Stimulated activated CD4-positive, alpha-beta T cell treated with anti-CD3 and anti-CD28 coated beads, Interleukin-2, amount 100 ng/mL, for 48 hours (primary cell): Measurements from ENCODE around the gene WDR90.

Source experiments
- DNase-seq, 2 donors: peaks; one replicate each; pipeline ENCODE4 v3.0.0-alpha.2; 2020

Gene WDR90

DNA sequence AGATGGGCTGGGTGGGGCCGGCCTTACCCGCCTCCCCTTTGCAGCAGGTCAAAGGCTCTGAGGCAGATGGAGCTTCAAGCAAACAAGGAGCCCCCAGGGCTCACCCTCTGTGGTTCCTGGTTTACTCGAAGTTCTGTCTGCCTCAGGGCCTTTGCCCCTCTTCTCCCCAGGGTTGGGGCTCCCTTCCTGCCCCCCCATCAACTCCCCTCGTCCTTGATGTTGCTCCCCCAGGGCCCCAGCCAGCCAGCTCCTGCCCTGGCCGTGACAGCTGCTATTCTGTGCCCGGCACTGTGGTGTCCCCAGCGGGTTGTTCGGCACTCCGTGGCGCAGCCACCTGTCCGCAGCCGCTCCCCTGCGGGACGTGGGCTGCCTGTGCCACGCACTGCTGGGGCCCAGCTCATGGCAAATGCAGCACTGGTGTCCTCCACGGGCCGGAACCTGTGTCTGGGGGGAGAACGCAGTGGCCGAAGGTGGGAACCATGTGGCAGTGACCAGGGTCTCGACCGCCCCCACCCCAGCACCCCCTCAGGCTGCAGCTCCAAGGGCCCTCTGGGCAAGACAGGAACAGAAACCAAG lies 61.4 kb downstream of the WDR90 start:
- no peak for DNase-seq

DNA sequence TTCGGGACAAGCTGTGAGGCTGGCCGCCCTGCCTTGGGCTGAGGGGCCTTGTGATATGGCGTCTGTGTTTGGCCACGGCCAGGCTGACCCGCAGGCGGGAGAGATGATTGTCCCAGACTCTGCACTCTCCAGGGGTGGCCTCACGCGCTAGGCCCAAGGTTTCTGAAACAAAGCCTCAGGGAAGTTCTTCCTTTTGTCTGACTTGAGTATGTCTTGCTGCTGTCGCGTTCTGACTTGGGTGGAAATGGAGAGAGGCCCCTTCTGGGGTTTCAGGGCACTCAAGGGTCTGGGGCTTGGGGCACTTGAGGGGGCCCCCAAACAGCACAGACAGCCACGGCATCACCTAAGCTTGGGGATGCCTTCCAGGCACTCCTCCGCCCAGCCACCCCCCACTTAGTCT lies 61.9 kb downstream of the WDR90 start:
- no peak for DNase-seq

DNA sequence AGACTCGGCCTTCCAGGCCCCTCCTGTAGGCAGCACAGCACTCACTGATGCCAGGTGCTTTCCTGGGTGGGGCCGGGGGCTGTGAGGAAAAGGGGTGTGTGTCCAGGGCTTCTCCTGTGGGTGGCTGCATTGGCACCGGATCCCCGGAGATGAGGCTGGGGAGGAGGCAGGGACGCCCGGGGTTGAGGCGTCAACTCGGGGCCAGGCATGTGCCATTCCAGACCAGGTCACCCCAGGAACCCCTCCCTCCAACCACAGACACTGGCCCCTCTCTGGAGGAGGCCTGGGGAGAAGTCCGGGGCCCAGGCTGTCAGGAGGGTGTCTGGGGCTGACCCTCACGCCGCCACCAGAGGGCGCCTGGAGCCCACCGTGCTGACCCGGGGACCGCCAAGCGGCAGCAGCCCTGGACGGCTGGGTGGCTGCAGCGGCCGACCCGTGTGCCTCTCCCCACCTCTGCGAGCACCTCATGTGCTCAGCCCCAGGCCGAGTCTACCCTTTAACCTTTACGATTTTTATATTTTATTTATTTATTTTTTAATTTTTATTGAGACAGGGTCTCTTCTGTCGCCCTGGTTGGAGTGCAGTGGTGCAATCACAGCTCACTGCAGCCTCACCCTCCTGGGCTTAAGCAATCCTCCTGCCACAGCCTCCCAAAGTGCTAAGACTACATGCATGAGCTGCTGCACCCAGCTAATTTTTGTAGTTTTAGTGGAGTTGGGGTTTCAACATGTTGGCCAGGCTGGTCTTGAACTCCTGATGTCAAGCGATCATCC lies 62.6 kb downstream of the WDR90 start:
- DNase-seq = peak; percentile 79 to 86

DNA sequence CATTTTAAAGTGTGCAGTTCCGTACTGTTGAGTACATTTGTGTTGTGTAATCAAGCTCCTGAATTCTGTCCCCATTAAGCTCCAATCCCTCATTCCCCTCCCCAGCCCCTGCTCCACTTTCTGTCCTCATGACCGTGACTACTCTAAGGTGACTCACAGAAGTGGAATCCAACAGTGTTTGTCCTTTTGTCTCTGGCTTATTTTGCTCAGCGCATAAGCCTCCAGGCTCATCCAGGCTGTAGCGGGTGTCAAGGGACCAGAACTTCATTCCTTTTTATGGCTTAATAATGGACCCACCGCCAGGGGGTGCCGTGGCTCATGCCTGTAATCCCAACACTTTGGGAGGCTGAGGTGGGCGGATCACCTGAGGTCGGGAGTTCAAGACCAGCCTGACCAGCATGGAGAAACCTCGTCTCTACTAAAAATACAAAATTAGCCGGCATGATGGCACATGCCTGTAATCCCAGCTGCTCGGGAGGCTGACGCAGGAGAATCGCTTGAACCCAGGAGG lies 63.6 kb downstream of the WDR90 start:
- peak; percentile 61 to 63 for DNase-seq

DNA sequence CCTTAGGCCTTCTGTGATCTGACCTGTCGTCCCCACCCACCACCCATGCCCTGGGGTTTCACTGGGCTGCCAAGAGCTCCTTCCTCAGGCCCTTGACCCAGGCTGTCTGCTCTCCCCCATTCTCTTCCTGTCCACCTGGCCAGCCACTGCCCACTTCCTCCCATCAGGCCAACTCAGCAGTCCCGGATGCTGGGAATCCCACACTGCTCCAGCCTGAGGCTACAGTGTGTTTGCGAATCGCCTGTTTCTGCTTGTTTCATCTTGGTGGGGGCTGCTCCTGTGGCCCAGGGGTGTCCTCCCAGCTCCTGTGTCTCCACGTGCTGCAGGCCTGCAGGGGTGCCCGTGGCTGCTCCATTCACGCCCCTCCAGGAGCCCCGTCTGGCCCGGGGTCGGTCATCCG lies 64.9 kb downstream of the WDR90 start:
- no peak for DNase-seq

DNA sequence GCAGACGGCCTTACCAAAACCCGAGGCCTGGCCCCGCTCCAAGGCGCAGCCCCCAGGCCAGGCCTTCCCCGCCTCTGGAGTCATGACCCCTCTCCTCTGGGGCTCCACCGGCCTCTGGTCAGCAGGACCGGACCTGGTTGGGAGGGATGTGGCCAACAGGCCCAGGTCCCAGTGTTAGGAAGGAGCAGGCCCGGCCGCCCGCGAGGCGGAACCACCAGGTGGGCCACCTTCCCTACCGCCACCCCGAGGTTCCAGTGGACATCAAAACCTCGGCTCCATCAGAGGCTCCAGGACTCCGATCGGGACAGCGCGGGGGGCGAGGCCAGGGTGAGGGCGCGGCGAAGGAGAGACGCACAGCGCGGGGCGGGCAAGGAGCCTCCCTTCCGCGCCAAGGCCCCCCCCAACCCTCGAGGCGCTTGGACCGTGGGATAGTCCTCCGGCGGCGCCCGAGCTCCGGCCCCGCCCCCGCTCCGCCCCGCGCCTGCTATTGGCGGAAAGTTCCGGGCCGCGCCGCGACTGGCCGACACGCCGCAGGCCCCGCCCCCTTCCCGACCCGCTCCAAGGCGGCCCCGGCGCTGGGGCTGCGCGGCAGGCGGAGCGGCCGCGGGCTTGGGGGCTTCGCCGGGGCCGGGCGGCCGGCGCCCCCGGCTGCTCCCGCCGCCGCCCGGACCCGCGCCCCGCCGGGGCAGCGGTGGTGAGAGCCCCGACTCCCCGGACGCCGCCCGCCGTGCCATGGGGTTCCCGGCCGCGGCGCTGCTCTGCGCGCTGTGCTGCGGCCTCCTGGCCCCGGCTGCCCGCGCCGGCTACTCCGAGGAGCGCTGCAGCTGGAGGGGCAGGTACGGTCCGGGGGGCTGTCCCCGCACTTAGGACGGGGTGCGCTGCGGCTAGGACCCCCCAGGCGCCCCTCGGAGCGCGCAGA lies 65.7 kb downstream of the WDR90 start, which contains the start of gene METRN:
TSS of gene METRN (plus strand) at position 561 of the 919 bp plus-strand sequence. CDS start at position 733, 172 bp downstream.
- peak; percentile 92 for DNase-seq

DNA sequence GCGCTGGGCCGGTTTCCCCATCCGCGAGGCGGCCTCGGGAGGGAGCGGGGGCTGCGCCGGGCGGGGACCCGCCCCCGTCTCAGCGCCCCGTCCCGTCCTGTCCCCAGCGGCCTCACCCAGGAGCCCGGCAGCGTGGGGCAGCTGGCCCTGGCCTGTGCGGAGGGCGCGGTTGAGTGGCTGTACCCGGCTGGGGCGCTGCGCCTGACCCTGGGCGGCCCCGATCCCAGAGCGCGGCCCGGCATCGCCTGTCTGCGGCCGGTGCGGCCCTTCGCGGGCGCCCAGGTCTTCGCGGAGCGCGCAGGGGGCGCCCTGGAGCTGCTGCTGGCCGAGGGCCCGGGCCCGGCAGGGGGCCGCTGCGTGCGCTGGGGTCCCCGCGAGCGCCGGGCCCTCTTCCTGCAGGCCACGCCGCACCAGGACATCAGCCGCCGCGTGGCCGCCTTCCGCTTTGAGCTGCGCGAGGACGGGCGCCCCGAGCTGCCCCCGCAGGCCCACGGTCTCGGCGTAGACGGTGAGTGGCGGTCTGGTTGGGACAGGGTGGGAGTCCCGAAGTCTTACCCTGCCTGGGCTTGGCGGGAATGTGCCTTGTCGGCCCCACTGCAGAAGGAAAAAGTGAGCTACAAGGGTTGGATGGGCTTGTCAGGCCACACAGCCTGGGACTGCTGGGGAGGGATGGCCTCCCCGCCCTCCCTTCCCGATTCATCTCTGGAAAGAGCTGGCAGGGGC lies 66.5 kb downstream of the WDR90 start:
- DNase-seq = no peak

DNA sequence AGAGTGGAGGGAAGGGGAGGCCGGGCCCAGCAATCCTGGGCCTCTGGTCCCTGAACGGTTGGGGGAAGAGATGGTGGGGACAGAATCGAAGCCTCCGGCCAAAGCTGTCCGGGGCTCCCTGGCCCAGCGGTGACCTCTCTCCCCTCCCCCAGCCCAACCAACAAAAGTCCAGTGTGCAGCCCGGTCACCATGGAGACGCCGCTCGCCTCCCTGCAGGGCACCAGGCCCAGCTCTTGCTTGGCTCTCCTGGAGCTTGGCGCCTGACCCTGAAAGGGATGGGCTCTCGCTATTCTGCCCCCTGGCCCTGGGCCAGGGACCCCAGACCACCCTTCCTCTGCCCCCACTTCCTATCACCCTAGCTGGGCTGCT lies 67.0 kb downstream of the WDR90 start:
- DNase-seq = no peak

DNA sequence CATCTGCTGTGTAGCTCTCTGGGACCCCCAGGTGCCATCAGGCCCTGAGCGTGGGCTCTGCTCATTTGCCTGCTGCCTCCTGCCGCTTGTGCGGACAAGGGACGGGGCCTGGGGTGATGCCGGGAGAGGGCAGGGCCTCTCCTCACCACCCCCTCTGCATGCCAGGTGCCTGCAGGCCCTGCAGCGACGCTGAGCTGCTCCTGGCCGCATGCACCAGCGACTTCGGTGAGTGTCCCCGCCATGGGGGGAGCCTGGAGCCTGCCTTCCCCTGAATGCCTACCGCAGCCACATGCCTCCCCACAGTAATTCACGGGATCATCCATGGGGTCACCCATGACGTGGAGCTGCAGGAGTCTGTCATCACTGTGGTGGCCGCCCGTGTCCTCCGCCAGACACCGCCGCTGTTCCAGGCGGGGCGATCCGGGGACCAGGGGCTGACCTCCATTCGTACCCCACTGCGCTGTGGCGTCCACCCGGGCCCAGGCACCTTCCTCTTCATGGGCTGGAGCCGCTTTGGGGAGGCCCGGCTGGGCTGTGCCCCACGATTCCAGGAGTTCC lies 67.7 kb downstream of the WDR90 start:
- DNase-seq = no peak
